Astrocyte (in vitro differentiated cells and primary cell): ENCODE results near the gene ASIC3. TPM values are rescaled to one million over a fixed set of nuclear protein-coding genes. Genes with fewer than 3 reads are reported as not detected.

Source experiments
- DNase-seq: peaks from one replicate; pipeline ENCODE4 v3.0.0-alpha.2; 2010; ENCODE audit warnings: low read depth
- FAIRE-seq: peaks from 2 replicates; lab custom pipeline; 2011; peaks lifted over from hg19 to GRCh38; lab: Jason Lieb, UNC
- H2AFZ ChIP-seq: 2 replicates; pipeline ENCODE4 v1.6.0; 2012; ENCODE audit warnings: low read depth, low read length, inconsistent platforms
- H3K27ac ChIP-seq: 2 replicates; pipeline ENCODE4 v1.5.1; 2011; ENCODE audit warnings: low read depth, low read length, inconsistent platforms
- H3K27me3 ChIP-seq: 2 replicates; pipeline ENCODE4 v1.6.0; 2011; ENCODE audit warnings: low read length, inconsistent platforms; ENCODE audit not compliant: insufficient read depth
- H3K36me3 ChIP-seq: 2 replicates; pipeline ENCODE4 v1.5.1; 2011; ENCODE audit warnings: low read length, inconsistent platforms; ENCODE audit not compliant: insufficient read depth
- H3K4me1 ChIP-seq: 2 replicates; pipeline ENCODE4 v1.5.1; 2011; ENCODE audit warnings: low read length, inconsistent platforms; ENCODE audit not compliant: insufficient read depth
- H3K4me2 ChIP-seq: 2 replicates; pipeline ENCODE4 v1.6.0; 2012; ENCODE audit warnings: low read length, inconsistent platforms
- H3K4me3 ChIP-seq: 2 replicates; pipeline ENCODE4 v1.5.1; 2011; ENCODE audit warnings: low read depth, mild to moderate bottlenecking, low read length, inconsistent platforms; ENCODE audit not compliant: insufficient read depth
- H3K79me2 ChIP-seq: 2 replicates; pipeline ENCODE4 v1.6.0; 2012; ENCODE audit warnings: mild to moderate bottlenecking, low read length, inconsistent platforms; ENCODE audit not compliant: insufficient read depth
- H3K9ac ChIP-seq: 2 replicates; pipeline ENCODE4 v1.6.0; 2012; ENCODE audit warnings: mild to moderate bottlenecking, low read length, inconsistent platforms
- H3K9me3 ChIP-seq: 2 replicates; pipeline ENCODE4 v1.5.1; 2012; ENCODE audit warnings: low read depth, mild to moderate bottlenecking, low read length, inconsistent platforms; ENCODE audit not compliant: insufficient read depth
- H4K20me1 ChIP-seq: 2 replicates; pipeline ENCODE4 v1.6.0; 2012; ENCODE audit warnings: low read length, inconsistent platforms; ENCODE audit not compliant: insufficient read depth
- H3K27ac Mint-ChIP-seq: one replicate; pipeline ENCODE4 v1.8.0; 2021; ENCODE audit warnings: mild to moderate bottlenecking, mixed read lengths; ENCODE audit not compliant: unreplicated experiment
- H3K27me3 Mint-ChIP-seq: one replicate; pipeline ENCODE4 v1.8.0; 2021; ENCODE audit warnings: low read depth, mixed read lengths; ENCODE audit not compliant: unreplicated experiment
- H3K36me3 Mint-ChIP-seq: one replicate; pipeline ENCODE4 v1.8.0; 2021; ENCODE audit warnings: low read depth, mixed read lengths; ENCODE audit not compliant: unreplicated experiment
- H3K4me1 Mint-ChIP-seq: one replicate; pipeline ENCODE4 v1.8.0; 2021; ENCODE audit warnings: low read depth, mixed read lengths; ENCODE audit not compliant: unreplicated experiment
- H3K4me3 Mint-ChIP-seq: one replicate; pipeline ENCODE4 v1.8.0; 2021; ENCODE audit warnings: mild to moderate bottlenecking, moderate library complexity, mixed read lengths; ENCODE audit not compliant: unreplicated experiment
- H3K9me3 Mint-ChIP-seq: one replicate; pipeline ENCODE4 v1.8.0; 2021; ENCODE audit warnings: mild to moderate bottlenecking, mixed read lengths; ENCODE audit not compliant: unreplicated experiment
- CTCF ChIP-seq: IDR thresholded peaks from 2 replicates; pipeline ENCODE4 v1.5.1; 2011; ENCODE audit warnings: low read depth, mild to moderate bottlenecking, inconsistent platforms, low read length, moderate library complexity; ENCODE audit not compliant: insufficient read depth
- EZH2 ChIP-seq: IDR thresholded peaks from 2 replicates; pipeline ENCODE4 v1.6.1; 2012; ENCODE audit warnings: mild to moderate bottlenecking, low read length, inconsistent platforms; ENCODE audit not compliant: insufficient read depth
- total RNA-seq: library from RNA; stranded (reverse); gene quantifications from 2 replicates; pipeline ENCODE4 v1.2.1, GENCODE V29; 2021

The ASIC3 gene
- total RNA-seq, 1 donor from 2014 or later = 3.9 TPM

GRCh38 chr7:151064454-151064853 lies 16.1 kb downstream of the ASIC3 start:
- H3K27me3 Mint-ChIP-seq = no peaks in the 10 kb centered on the region
- Histone ChIP-seq H3K27me3 (no peaks in the 10 kb centered on the region), H3K27ac (no peak overlapping the region), H2AFZ (no peak overlapping the region), H3K4me2 (no peak overlapping the region), H3K9me3 (no peaks in the 10 kb centered on the region), H3K4me1 (peaks cover 35% of the 10 kb centered on the region), H3K36me3 (peaks cover 27% of the 10 kb centered on the region), H4K20me1 (peaks cover 75% of the 10 kb centered on the region), H3K79me2 (peaks cover 57% of the 10 kb centered on the region), H3K9ac (no peak overlapping the region), H3K4me3 (no peak overlapping the region)
- H3K4me1 Mint-ChIP-seq = peaks cover 19% of the 10 kb centered on the region
- peaks cover 11% of the 10 kb centered on the region for H3K36me3 Mint-ChIP-seq
- H3K9me3 Mint-ChIP-seq = no peaks in the 10 kb centered on the region
- H3K4me3 Mint-ChIP-seq = no peak overlapping the region
- FAIRE-seq (no peak), DNase-seq (no peak)
- no peak overlapping the region for H3K27ac Mint-ChIP-seq
- no peak for TF ChIP-seq CTCF
- no peak for TF ChIP-seq EZH2

GRCh38 chr7:151064993-151065392 lies 16.7 kb downstream of the ASIC3 start:
- Mint-ChIP-seq H3K27ac (peak overlapping the region; percentile 77), H3K4me3 (no peak overlapping the region), H3K36me3 (peaks cover 11% of the 10 kb centered on the region), H3K4me1 (peaks cover 19% of the 10 kb centered on the region), H3K27me3 (no peaks in the 10 kb centered on the region), H3K9me3 (no peaks in the 10 kb centered on the region)
- TF ChIP-seq EZH2 (no peak), CTCF (no peak)
- Histone ChIP-seq H3K79me2 (peaks cover 54% of the 10 kb centered on the region), H3K4me1 (peaks cover 35% of the 10 kb centered on the region), H3K27me3 (no peaks in the 10 kb centered on the region), H3K4me2 (no peak overlapping the region), H3K4me3 (no peak overlapping the region), H4K20me1 (peaks cover 80% of the 10 kb centered on the region), H3K36me3 (peaks cover 28% of the 10 kb centered on the region), H3K27ac (no peak overlapping the region), H2AFZ (no peak overlapping the region), H3K9me3 (no peaks in the 10 kb centered on the region), H3K9ac (no peak overlapping the region)
- no peak for DNase-seq
- FAIRE-seq = no peak

GRCh38 chr7:151065516-151065915 lies 17.2 kb downstream of the ASIC3 start:
- TF ChIP-seq CTCF (no peak), EZH2 (no peak)
- Histone ChIP-seq H3K9me3 (no peaks in the 10 kb centered on the region), H4K20me1 (peaks cover 77% of the 10 kb centered on the region), H3K79me2 (peaks cover 49% of the 10 kb centered on the region), H3K27me3 (no peaks in the 10 kb centered on the region), H3K36me3 (peaks cover 28% of the 10 kb centered on the region), H2AFZ (no peak overlapping the region), H3K4me1 (peaks cover 31% of the 10 kb centered on the region), H3K4me2 (no peak overlapping the region), H3K9ac (no peak overlapping the region), H3K4me3 (no peak overlapping the region), H3K27ac (no peak overlapping the region)
- DNase-seq (no peak), FAIRE-seq (no peak)
- peak overlapping the region; percentile 77 for H3K27ac Mint-ChIP-seq
- peaks cover 11% of the 10 kb centered on the region for H3K36me3 Mint-ChIP-seq
- no peaks in the 10 kb centered on the region for H3K27me3 Mint-ChIP-seq
- peaks cover 19% of the 10 kb centered on the region for H3K4me1 Mint-ChIP-seq
- no peaks in the 10 kb centered on the region for H3K9me3 Mint-ChIP-seq
- H3K4me3 Mint-ChIP-seq = no peak overlapping the region
